Heart right ventricle (tissue), 16 donors: ENCODE measurements around the gene C1QTNF9B. TPM values are rescaled to one million over a fixed set of nuclear protein-coding genes. Genes with fewer than 3 reads are reported as not detected.
"Not testable (repeated sequence)": the region's sequence is repeated elsewhere in the genome, so short reads cannot be mapped to it uniquely, and the experiment has no call there.

Experiments
- ATAC-seq, 8 donors: fragments of 200-7000 bp; cut with Tn5 transposase; one replicate each; pipeline ENCODE4 v1.9.1; 2020; ENCODE audit warnings: mild to moderate bottlenecking in 8 of 8, moderate library complexity in 8 of 8, moderate number of reproducible peaks in 1 of 8
- DNase-seq, 2 donors: peaks; one replicate each; pipeline ENCODE4 v3.0.0-alpha.2; 2020
- H3K27ac ChIP-seq, 10 donors: fragments of 200-600 bp; sonication (generic) in 2 of 10; one replicate each; pipeline versions ENCODE4 v1.5.0 to v1.8.0; 2020 to 2022; ENCODE audit warnings: mild to moderate bottlenecking in 3 of 10
- H3K27me3 ChIP-seq, 7 donors: fragments of 200-600 bp; one replicate each; pipeline ENCODE4 v1.8.0; 2021 to 2022; ENCODE audit warnings: mild to moderate bottlenecking in 2 of 7
- H3K36me3 ChIP-seq, 9 donors: fragments of 200-600 bp; sonication (generic) in 1 of 9; one replicate each; pipeline versions ENCODE4 v1.5.0 to v1.8.0; 2020 to 2022; ENCODE audit warnings: mild to moderate bottlenecking in 2 of 9
- H3K4me1 ChIP-seq, 9 donors: fragments of 200-600 bp; sonication (generic) in 1 of 9; one replicate each; pipeline versions ENCODE4 v1.5.0 to v1.8.0; 2020 to 2022; ENCODE audit warnings: mild to moderate bottlenecking in 4 of 9
- H3K4me3 ChIP-seq, 10 donors: fragments of 200-600 bp; sonication (generic) in 2 of 10; one replicate each; pipeline versions ENCODE4 v1.5.0 to v1.8.0; 2020 to 2022; ENCODE audit warnings: mild to moderate bottlenecking in 7 of 10, moderate library complexity in 2 of 10
- H3K9me3 ChIP-seq, 11 donors: fragments of 200-600 bp in 10 of 11; sonication (generic) in 2 of 11; one replicate each; pipeline versions ENCODE4 v1.5.0 to v1.8.0; 2013 to 2022; ENCODE audit warnings: mild to moderate bottlenecking in 2 of 11, control low read depth in 1 of 11, moderate library complexity in 1 of 11
- WGBS, 2 donors: extraction: QIAGEN DNeasy Blood & Tissue Kit; methylation state at CpG; one replicate each; pipeline ENCODE4 v1.1.7; 2013; ENCODE audit warnings: inconsistent platforms in 1 of 2; 5-methylcytosine and 5-hydroxymethylcytosine counted together
- intact Hi-C, 10 donors: fragments of 100-400 bp; cut with DNase I; formaldehyde crosslinking; loops; one replicate each; pipeline versions ENCODE4 v1.11.1 to v1.14.2; 2022
- long read RNA-seq, 3 donors: library from polyadenylated mRNA; unstranded; transcript quantifications; one replicate each; pipeline ENCODE4 v2.0.0, GENCODE V29; 2020 to 2021
- polyA plus RNA-seq, 2 donors: library from polyadenylated mRNA; stranded (reverse); fragments of 200-250 nt; gene quantifications; one replicate each; pipeline ENCODE4 v1.2.3, GENCODE V29; 2013
- total RNA-seq, 10 donors: library from RNA; stranded (reverse); fragmentation: NEBNext Ultra II Directional in 3 of 10; extraction: Animal tissue kit (Norgen Biotek cat#: 25700) in 3 of 10; gene quantifications; one replicate each; pipeline versions ENCODE4 v1.2.1 to v1.2.4, GENCODE V29; 2021 to 2023
- TF ChIP-seq, protein P1 (sequence below), 9 donors: fragments of 200-600 bp; sonication (generic) in 2 of 9; IDR thresholded peaks; one replicate each; pipeline versions ENCODE4 v1.5.0 to v1.8.0; 2021 to 2022; ENCODE audit warnings: antibody characterized with exemption in 9 of 9, mild to moderate bottlenecking in 5 of 9, moderate library complexity in 1 of 9
- donor health status: Arrhythmogenic right ventricular cardiomyopathy.
- donor health status: ischemic (EF 13 %, LVEDD 7.1; RV severe dilation, severe dysfunction).
- donor health status: healthy with polysubstance abuse.
- donor health status: DM: no; HTN: yes; CAD: no.
- donor health status: DM: no; HTN: no; CAD: no.
- donor health status: ischemic (EF 25% LVEDD 6.9; RV normal size, moderate dysfunction).
- donor health status: ischemic (EF 25% LVEDD 5.7; RV mildly dilated, moderate dysfunction).
- donor health status: healthy.
- donor health status: DM: yes; HTN: yes; CAD: no.
- donor health status: Ischemic cardiomyopathy.
- donor health status: ischemic (EF 35%, LVEDD 5.7; RV mildly dilated, moderate dysfunction).
- donor health status: nonischemic (EF 11% LVEDD 7.7; RV severe dilation, severe dysfunction).
- donor health status: DM: yes; HTN: yes; CAD: no.
- donor health status: PGD.
- donor health status: ischemic (EF 29% LVEDD 5.4; RV normal size, mild dysfunction).
- donor health status: nonischemic (EF 23%, LVEDD 6.1; RV moderate dilation, normal function).

C1QTNF9B gene
- 1 to 10 TPM in 4 of 10 donors, under 1 TPM in 4, not detected in 2; 0.44 to 2.1 (median 1.1) TPM for total RNA-seq
- 1 to 10 TPM; 3.1 TPM for polyA plus RNA-seq
- long read RNA-seq, donor 1: 0 reads
- long read RNA-seq, donor 2: 0 reads
- long read RNA-seq, donor 3: 0 reads

DNA sequence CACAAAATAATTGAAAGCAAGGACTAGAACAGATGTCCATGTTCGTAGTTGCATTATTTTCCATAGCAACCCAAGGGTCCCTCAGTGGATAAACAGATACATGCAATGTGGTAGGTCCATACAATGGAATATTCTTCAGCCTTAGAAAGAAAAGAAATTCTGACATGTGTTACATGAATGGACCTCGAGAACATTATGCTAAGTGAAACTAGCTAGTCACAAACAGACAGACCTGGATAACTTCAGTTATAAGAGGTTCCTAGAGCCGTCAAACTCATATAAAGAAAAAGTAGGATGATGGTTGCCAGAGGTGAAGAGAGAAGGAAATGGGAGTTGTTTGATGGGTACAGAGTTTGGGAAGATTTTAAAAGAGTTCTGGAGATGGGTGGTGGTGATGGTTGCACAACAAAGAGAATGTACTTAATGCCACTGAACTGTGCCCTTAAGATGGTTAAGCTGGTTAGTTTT is at the start of gene C1QTNF9B:
Gene C1QTNF9B, minus strand, starts transcription at position 51 of the 468 bp plus-strand sequence.
- DNase-seq, ATAC-seq, H3K27ac ChIP-seq, intact Hi-C loops, H3K36me3 ChIP-seq, H3K4me3 ChIP-seq, H3K9me3 ChIP-seq: not testable (repeated sequence)
- Histone ChIP-seq H3K27me3 (peaks cover 0 to 19% (median 8%) of the 10 kb centered on the region in 7 donors), H3K4me1 (peaks cover 0 to 10% (median 0%) of the 10 kb centered on the region in 9 donors)
- 85 to 90% methylated on average over 3 of the region's 3 CpGs for WGBS, 2 donors

DNA sequence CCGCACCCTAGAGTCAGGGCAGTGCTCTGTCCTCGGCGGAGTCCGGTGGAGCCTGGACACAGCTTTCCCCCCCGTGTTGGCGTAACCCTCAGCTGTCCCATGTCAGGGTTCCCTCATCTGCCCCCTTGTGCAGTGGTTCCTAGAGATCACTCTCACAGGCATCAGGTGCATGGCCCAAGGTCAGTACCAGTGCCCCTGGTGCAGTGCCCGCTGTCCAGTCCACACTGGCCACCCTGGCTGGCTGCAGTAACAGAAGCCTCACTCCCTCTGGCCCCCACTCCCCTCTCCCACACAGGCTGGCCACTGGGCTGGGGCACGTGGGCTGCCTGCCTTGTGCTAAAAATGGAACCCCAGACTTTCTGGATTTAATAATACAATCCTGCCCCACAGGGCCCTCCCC is 49.6 kb upstream of the C1QTNF9B start:
- Histone ChIP-seq H3K27ac (no peak overlapping the region), H3K27me3 (peaks cover 0 to 20% (median 7%) of the 10 kb centered on the region in 7 donors), H3K9me3 (no peaks in the 10 kb centered on the region), H3K4me1 (no peaks in the 10 kb centered on the region), H3K36me3 (no peaks in the 10 kb centered on the region), H3K4me3 (no peak overlapping the region)
- WGBS, 2 donors: 86 to 87% methylated on average over 8 of the region's 8 CpGs
- intact Hi-C loops: no loop called here
- DNase-seq (no peak), ATAC-seq (peak in 1 of 8 donors; percentile 14)
- TF ChIP-seq, protein P1, sequence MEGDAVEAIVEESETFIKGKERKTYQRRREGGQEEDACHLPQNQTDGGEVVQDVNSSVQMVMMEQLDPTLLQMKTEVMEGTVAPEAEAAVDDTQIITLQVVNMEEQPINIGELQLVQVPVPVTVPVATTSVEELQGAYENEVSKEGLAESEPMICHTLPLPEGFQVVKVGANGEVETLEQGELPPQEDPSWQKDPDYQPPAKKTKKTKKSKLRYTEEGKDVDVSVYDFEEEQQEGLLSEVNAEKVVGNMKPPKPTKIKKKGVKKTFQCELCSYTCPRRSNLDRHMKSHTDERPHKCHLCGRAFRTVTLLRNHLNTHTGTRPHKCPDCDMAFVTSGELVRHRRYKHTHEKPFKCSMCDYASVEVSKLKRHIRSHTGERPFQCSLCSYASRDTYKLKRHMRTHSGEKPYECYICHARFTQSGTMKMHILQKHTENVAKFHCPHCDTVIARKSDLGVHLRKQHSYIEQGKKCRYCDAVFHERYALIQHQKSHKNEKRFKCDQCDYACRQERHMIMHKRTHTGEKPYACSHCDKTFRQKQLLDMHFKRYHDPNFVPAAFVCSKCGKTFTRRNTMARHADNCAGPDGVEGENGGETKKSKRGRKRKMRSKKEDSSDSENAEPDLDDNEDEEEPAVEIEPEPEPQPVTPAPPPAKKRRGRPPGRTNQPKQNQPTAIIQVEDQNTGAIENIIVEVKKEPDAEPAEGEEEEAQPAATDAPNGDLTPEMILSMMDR (IDR thresholded peaks at IDR 0.05): no peak

DNA sequence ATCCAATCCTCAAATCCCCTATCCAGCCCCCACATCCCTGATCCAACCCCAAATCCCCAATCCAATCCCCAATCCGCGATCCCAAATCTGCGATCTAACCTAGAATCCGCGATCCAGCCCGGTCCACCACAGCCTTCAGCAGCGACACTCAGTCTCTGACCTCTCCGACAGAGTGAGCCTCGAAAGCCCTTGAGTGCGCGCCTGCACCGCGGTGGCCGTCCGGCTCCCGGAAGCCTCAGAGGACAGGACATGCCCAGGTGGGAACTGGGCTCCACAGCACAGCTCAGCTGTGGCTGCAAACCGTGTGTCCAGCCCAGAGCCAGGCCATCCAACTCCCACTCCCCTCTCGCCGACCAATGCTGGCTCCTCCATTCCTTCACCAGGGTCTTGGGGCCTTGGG is 48.8 kb upstream of the C1QTNF9B start:
- ATAC-seq (peak in 1 of 8 donors; percentile 45), DNase-seq (no peak)
- WGBS, 2 donors: 67 to 73% methylated on average over 19 of the region's 19 CpGs
- H3K4me1 ChIP-seq: no peaks in the 10 kb centered on the region
- H3K27ac ChIP-seq: no peak overlapping the region
- H3K27me3 ChIP-seq: peaks cover 0 to 20% (median 7%) of the 10 kb centered on the region in 7 donors
- intact Hi-C loops: no loop called here
- no peaks in the 10 kb centered on the region for H3K9me3 ChIP-seq
- TF ChIP-seq, protein P1 (IDR thresholded peaks at IDR 0.05): no peak
- no peaks in the 10 kb centered on the region for H3K36me3 ChIP-seq
- peak overlapping the region in 5 of 10 donors; percentile 20 to 34 (median 32) for H3K4me3 ChIP-seq

DNA sequence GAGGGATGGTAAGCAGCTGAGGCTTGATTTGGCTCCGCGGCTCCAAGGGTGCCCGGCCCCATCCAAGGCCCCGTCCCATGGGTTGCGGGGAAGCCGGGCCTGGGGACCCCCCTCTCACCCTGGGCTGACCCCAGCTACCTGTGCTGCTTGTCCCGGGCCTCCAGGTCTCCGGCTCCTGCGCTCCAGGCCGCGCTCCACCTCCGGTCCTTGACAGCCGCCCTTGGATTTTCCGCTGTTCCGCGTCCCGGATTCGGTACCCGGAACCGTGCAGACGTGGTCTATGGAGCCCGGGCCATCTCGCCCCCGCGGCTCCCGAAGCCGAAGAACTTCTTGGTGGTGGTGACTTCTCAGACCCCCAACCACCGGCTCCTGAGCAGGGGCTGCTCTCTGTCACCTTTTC is 48.3 kb upstream of the C1QTNF9B start:
- Histone ChIP-seq H3K9me3 (no peaks in the 10 kb centered on the region), H3K27ac (no peak overlapping the region), H3K4me1 (no peaks in the 10 kb centered on the region), H3K27me3 (peaks cover 0 to 20% (median 7%) of the 10 kb centered on the region in 7 donors), H3K36me3 (no peaks in the 10 kb centered on the region), H3K4me3 (peak overlapping the region in 6 of 10 donors; percentile 5 to 34 (median 30))
- intact Hi-C loops: no loop called here
- WGBS, 2 donors: 65 to 82% methylated on average over 28 of the region's 28 CpGs
- DNase-seq: no peak
- ATAC-seq: peak in 2 of 8 donors; percentile 31
- TF ChIP-seq, protein P1 (IDR thresholded peaks at IDR 0.05): no peak

DNA sequence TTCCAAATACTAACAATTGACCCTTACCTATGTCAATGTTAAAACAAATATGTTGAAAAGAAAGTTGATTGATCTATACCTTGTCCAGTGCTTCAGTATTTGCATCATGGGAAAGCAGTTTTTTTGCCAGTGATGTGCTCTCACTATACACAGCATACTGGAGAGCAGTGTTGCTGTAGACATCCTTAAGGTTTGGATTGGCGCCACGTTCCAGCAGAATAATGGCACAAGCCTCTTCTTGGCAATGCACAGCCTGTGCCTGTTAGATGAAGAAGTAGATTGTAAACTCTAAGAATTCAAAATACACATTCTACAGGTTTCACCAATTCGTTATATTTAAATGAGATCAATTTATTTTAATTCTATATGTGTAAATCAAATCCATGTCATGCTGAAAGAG is 43.9 kb upstream of the C1QTNF9B start:
- no peak for ATAC-seq
- TF ChIP-seq, protein P1 (IDR thresholded peaks at IDR 0.05): no peak
- WGBS, 2 donors: 79 to 82% methylated on average over 3 of the region's 3 CpGs
- H3K4me3 ChIP-seq: no peak overlapping the region
- no peaks in the 10 kb centered on the region for H3K4me1 ChIP-seq
- peaks cover 0 to 6% (median 0%) of the 10 kb centered on the region in 11 donors for H3K9me3 ChIP-seq
- no peak for DNase-seq
- intact Hi-C loops: no loop called here
- H3K27me3 ChIP-seq: peaks cover 0 to 14% (median 5%) of the 10 kb centered on the region in 7 donors
- no peak overlapping the region for H3K27ac ChIP-seq
- H3K36me3 ChIP-seq: no peaks in the 10 kb centered on the region

DNA sequence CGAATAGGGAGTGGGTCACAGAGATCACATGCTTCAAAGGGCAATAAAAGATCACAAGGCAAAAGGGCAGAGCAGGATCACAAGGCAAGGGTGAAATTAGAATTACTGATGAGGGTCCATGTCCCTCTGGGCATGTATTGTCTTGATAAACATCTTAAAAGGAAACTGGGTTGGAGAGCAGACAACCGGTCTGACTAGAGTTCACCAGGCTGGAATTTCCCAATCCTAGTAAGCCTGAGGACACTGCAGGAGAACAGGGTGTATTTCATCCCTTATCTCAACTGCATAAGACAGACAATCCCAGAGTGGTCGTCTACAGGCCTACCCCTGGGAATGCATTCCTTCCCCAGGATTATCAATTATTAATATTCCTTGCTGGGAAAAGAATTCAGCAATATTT is 42.4 kb upstream of the C1QTNF9B start:
- H3K36me3 ChIP-seq, H3K4me1 ChIP-seq, H3K27ac ChIP-seq, ATAC-seq, H3K4me3 ChIP-seq, H3K27me3 ChIP-seq, intact Hi-C loops, DNase-seq, H3K9me3 ChIP-seq: not testable (repeated sequence)
- WGBS, 2 donors: 62 to 63% methylated on average over 3 of the region's 3 CpGs
